ENCODE data around the gene GRID2.
A peak's percentile ranks its signal among the peaks of the same experiment; 100 is the strongest.
"Not testable (repeated sequence)": the region's sequence is repeated elsewhere in the genome, so short reads cannot be mapped to it uniquely, and the experiment has no call there.

The GRID2 gene

GRCh38 chr4:92381616-92382015 lies 77.8 kb downstream of the GRID2 start:
- TF ChIP-seq CTCF (conservative IDR thresholded peaks at IDR 0.05) (no peak), ZFX (IDR thresholded peaks at IDR 0.05) (no peak)
- H3K27ac ChIP-seq: no peak overlapping the region

GRCh38 chr4:92382128-92382527 lies 78.4 kb downstream of the GRID2 start:
- TF ChIP-seq CTCF (conservative IDR thresholded peaks at IDR 0.05) (no peak), ZFX (IDR thresholded peaks at IDR 0.05) (no peak)
- H3K27ac ChIP-seq: no peak overlapping the region

GRCh38 chr4:92387459-92388069 lies 83.8 kb downstream of the GRID2 start:
- no peak overlapping the region for H3K27ac ChIP-seq
- TF ChIP-seq CTCF (conservative IDR thresholded peaks at IDR 0.05) (peak; percentile 70), ZFX (IDR thresholded peaks at IDR 0.05) (no peak)

- TF ChIP-seq ZFX (IDR thresholded peaks at IDR 0.05) (no peak), CTCF (conservative IDR thresholded peaks at IDR 0.05) (no peak)
- H3K27ac ChIP-seq: no peak overlapping the region
Measured at GRCh38 chr4:92399032-92399431, 95.3 kb downstream of the GRID2 start.

- not testable (repeated sequence) for H3K27ac ChIP-seq
Measured at GRCh38 chr4:92403525-92403924, 99.8 kb downstream of the GRID2 start.

- H3K27ac ChIP-seq: no peak overlapping the region
- TF ChIP-seq ZFX (IDR thresholded peaks at IDR 0.05) (no peak), CTCF (conservative IDR thresholded peaks at IDR 0.05) (no peak; the same call in 1 of the 2 replicates)
Measured at GRCh38 chr4:92406488-92406887, 102.7 kb downstream of the GRID2 start.

GRCh38 chr4:92421920-92422319 lies 118.2 kb downstream of the GRID2 start:
- TF ChIP-seq CTCF (conservative IDR thresholded peaks at IDR 0.05): no peak
- TF ChIP-seq ZFX (IDR thresholded peaks at IDR 0.05): no peak
- no peak overlapping the region for H3K27ac ChIP-seq

- no peak for TF ChIP-seq ZFX (IDR thresholded peaks at IDR 0.05)
- H3K27ac ChIP-seq: no peak overlapping the region
Measured at GRCh38 chr4:92433272-92433758, 129.5 kb downstream of the GRID2 start.

- not testable (repeated sequence) for H3K27ac ChIP-seq
Measured at GRCh38 chr4:92438722-92439121, 135.0 kb downstream of the GRID2 start.

GRCh38 chr4:92442131-92442530 lies 138.4 kb downstream of the GRID2 start:
- H3K27ac ChIP-seq: not testable (repeated sequence)

GRCh38 chr4:92444143-92444843 lies 140.5 kb downstream of the GRID2 start:
- H3K27ac ChIP-seq: not testable (repeated sequence)
